HepG2 (cell line): ENCODE data around the gene IL17RC. TPM values are rescaled to one million over a fixed set of nuclear protein-coding genes. Genes with fewer than 3 reads are reported as not detected.

Source experiments
- DPF2 ChIP-seq: sonication (generic); formaldehyde crosslinking; IDR thresholded peaks from 2 replicates; pipeline ENCODE4 v1.4.0; 2020; ENCODE audit warnings: mild to moderate bottlenecking, low read depth, missing genetic modification reagents, borderline replicate concordance
- ETV6 ChIP-seq: sonication (generic); formaldehyde crosslinking; conservative IDR thresholded peaks from 2 replicates; pipeline ENCODE4 v1.4.0; 2020; ENCODE audit warnings: missing genetic modification reagents
- FOXP1 ChIP-seq, 2 experiments: fragments of 450-650 bp in 1 of 2; IDR thresholded peaks; 2 replicates each; pipeline ENCODE4 v1.6.1; 2017 to 2018; ENCODE audit warnings: antibody characterized with exemption in 1 of 2
- HMGXB3 ChIP-seq: sonication (generic); formaldehyde crosslinking; IDR thresholded peaks from 2 replicates; pipeline ENCODE4 v1.4.0; 2020; ENCODE audit warnings: missing genetic modification reagents, borderline replicate concordance
- HNF1B ChIP-seq: sonication (generic); formaldehyde crosslinking; IDR thresholded peaks from 2 replicates; pipeline ENCODE4 v1.5.1; 2020; ENCODE audit warnings: mild to moderate bottlenecking, moderate library complexity, missing genetic modification reagents
- KLF16 ChIP-seq, 2 experiments: sonication (generic) in 1 of 2; formaldehyde crosslinking in 1 of 2; IDR thresholded peaks; 2 replicates each; pipeline versions ENCODE4 v1.6.1 to v1.8.0; 2016 to 2023; ENCODE audit warnings: missing genetic modification reagents in 2 of 2, missing compliant biosample characterization in 1 of 2
- SMARCE1 ChIP-seq: fragments of 450-650 bp; IDR thresholded peaks from 2 replicates; pipeline ENCODE4 v1.6.1; 2017; ENCODE audit warnings: borderline replicate concordance
- TARDBP ChIP-seq: sonication (generic); formaldehyde crosslinking; IDR thresholded peaks from 2 replicates; pipeline ENCODE4 v1.8.0; 2022; ENCODE audit warnings: mild to moderate bottlenecking, missing genetic modification reagents
- TEAD3 ChIP-seq: optimal IDR thresholded peaks from 2 replicates; pipeline ENCODE3; 2016; ENCODE audit warnings: borderline replicate concordance
- YY1 ChIP-seq: IDR thresholded peaks from 2 replicates; pipeline ENCODE4 v1.6.1; 2011; ENCODE audit warnings: low read length, low read depth, moderate library complexity, mild to moderate bottlenecking; ENCODE audit not compliant: insufficient read depth, insufficient replicate concordance
- ZBTB33 ChIP-seq: sonication (generic); formaldehyde crosslinking; IDR thresholded peaks from 2 replicates; pipeline ENCODE4 v1.4.0; 2020; ENCODE audit warnings: missing genetic modification reagents
- ZHX2 ChIP-seq, 2 experiments: sonication (generic) in 1 of 2; formaldehyde crosslinking in 1 of 2; IDR thresholded peaks; 2 replicates each; pipeline versions ENCODE4 v1.6.1 to v1.9.0; 2014 to 2022; ENCODE audit warnings: antibody characterized with exemption in 1 of 2, borderline replicate concordance in 1 of 2, inconsistent platforms in 1 of 2, low read depth in 1 of 2, missing genetic modification reagents in 1 of 2
- ZNF644 ChIP-seq: IDR thresholded peaks from 2 replicates; pipeline ENCODE4 v1.6.1; 2016; ENCODE audit warnings: low read depth
- ZNF788 ChIP-seq: sonication (generic); formaldehyde crosslinking; IDR thresholded peaks from 2 replicates; pipeline ENCODE4 v1.5.0; 2020; ENCODE audit warnings: mild to moderate bottlenecking, missing genetic modification reagents, borderline replicate concordance
- polyA plus RNA-seq, 8 experiments: library from polyadenylated mRNA; depleted of rRNA in 3 of 8; stranded (reverse) in 7 of 8; unstranded in 1 of 8; fragments of >200 nt; fragmentation: Illumina TruSeq in 4 of 8; extraction: Trizol in 4 of 8; gene quantifications; 2 replicates each; pipeline versions ENCODE4 v1.2.1 to v1.2.3, GENCODE V29; 2011 to 2016; ENCODE audit warnings: low read depth in 4 of 8, missing spikeins in 1 of 8, mixed read lengths in 1 of 8; ENCODE audit not compliant: insufficient read depth in 1 of 8
- total RNA-seq, 5 experiments: library from RNA; depleted of rRNA; stranded (reverse); fragments of >200 nt; fragmentation: Illumina TruSeq; extraction: Trizol; gene quantifications; 2 replicates each; pipeline ENCODE4 v1.2.3, GENCODE V29; 2016; ENCODE audit warnings: low read depth in 1 of 5

The IL17RC gene
- total and polyA plus RNA-seq, 2 of the 13 experiments (the other 11 are each of a cell fraction or from before 2014, with no cell fraction given): 20.7 to 24.0 TPM

GRCh38 chr3:9878700-9879099 is 38.2 kb upstream of the IL17RC start (continued):
- TF ChIP-seq ZHX2 (IDR thresholded peaks at IDR 0.05; ENCODE audit: low read depth): 0 out of 2 replicates have a peak, but pooled peaks have one; percentile 33
- TF ChIP-seq ZHX2 (CRISPR knock-in tag; IDR thresholded peaks at IDR 0.05; ENCODE audit: borderline replicate concordance): no peak
- peak; percentile 34; the same call in 1 of the 2 replicates for TF ChIP-seq HMGXB3 (CRISPR knock-in tag)
- TF ChIP-seq FOXP1 (IDR thresholded peaks at IDR 0.05): no peak
- 0 out of 2 replicates have a peak, but pooled peaks have one; percentile 9 for TF ChIP-seq FOXP1 (CRISPR knock-in tag; IDR thresholded peaks at IDR 0.05)
- peak; percentile 85 for TF ChIP-seq ZNF644 (CRISPR knock-in tag)
- no peak for TF ChIP-seq ETV6 (CRISPR knock-in tag)
- TF ChIP-seq KLF16 (CRISPR knock-in tag; IDR thresholded peaks at IDR 0.05): peak in 1 of 2 experiments; percentile 30; a peak in 1 of 4 replicates
- TF ChIP-seq TARDBP: 0 out of 2 replicates have a peak, but pooled peaks have one; percentile 40
- peak; percentile 70; the same call in 1 of the 2 replicates for TF ChIP-seq HNF1B
- TF ChIP-seq ZBTB33 (CRISPR knock-in tag): peak; percentile 15; the same call in 1 of the 2 replicates
- peak; percentile 62; the same call in 1 of the 2 replicates for TF ChIP-seq DPF2 (CRISPR knock-in tag)
- 0 out of 2 replicates have a peak, but pooled peaks have one; percentile 38 for TF ChIP-seq SMARCE1
- TF ChIP-seq YY1: no peak
- TF ChIP-seq TEAD3: peak; percentile 40
- TF ChIP-seq ZNF788 (CRISPR knock-in tag): peak; percentile 76; the same call in 1 of the 2 replicates
